ENCODE results near the gene USP24. TPM values are rescaled to one million over a fixed set of nuclear protein-coding genes. Genes with fewer than 3 reads are reported as not detected.
A peak's percentile ranks its signal among the peaks of the same experiment; 100 is the strongest.

Gene USP24
- total and polyA plus RNA-seq, 4 donors: 42.5 to 70.6 (median 46.9) TPM

DNA sequence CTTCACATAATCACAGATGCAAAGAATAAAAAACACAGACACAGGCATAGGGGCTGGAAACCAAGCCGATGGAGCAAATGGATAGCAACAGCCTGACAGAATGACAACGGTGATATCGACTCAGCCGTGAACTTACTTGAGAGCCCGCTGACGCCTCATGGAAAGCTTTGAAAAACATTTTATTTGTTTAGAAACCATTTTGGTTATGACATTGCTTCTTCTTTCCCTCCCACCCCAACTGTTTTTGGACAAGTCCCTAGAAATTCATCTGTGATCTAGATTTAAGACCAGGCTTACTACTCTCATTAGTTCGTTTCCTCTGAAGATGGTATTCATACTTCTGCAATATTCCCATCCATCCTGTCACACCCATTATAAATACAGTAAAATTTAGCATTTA, 130.9 kb downstream of the USP24 start:
- WGBS (ENCODE audit: insufficient coverage): 90% methylated on average over 6 of the region's 7 CpGs
- Histone ChIP-seq H3K9me3 (ENCODE audit: control insufficient read depth, insufficient read depth, low read length) (no peaks in the 10 kb centered on the region), H3K36me3 (ENCODE audit: control insufficient read depth, insufficient read depth, low read length) (peaks cover 22% of the 10 kb centered on the region), H3K4me3 (ENCODE audit: low read depth, low read length) (no peak overlapping the region), H3K27me3 (ENCODE audit: control insufficient read depth, insufficient read depth, low read length) (no peaks in the 10 kb centered on the region), H3K4me1 (ENCODE audit: control insufficient read depth, insufficient read depth, low read length) (no peaks in the 10 kb centered on the region), H3K27ac (ENCODE audit: low read depth, low read length) (no peak overlapping the region)
- DNase-seq (ENCODE audit: low read depth in 4 of 6, low spot score in 6 of 6): peak in 1 of 6 donors; percentile 54

DNA sequence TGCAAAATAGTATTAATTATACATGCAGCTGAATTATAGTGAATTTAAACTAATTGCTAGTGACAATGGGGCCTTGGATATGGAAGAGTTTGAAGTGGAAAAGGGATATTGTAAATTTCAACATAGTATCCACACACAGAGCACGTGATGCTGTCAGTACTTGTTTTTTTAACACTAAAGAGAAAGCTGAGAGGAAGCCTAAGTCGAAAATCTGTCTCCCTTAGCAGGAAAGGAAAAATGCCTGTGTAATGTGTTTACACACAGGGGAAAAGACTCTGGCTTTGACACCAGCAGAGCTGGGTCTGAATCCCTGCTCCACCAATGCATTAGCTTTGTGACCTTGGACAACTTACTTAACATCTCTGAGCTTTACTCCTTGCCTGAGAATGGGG, 133.3 kb downstream of the USP24 start:
- Histone ChIP-seq H3K9me3 (ENCODE audit: control insufficient read depth, insufficient read depth, low read length) (no peaks in the 10 kb centered on the region), H3K27me3 (ENCODE audit: control insufficient read depth, insufficient read depth, low read length) (no peaks in the 10 kb centered on the region), H3K4me1 (ENCODE audit: control insufficient read depth, insufficient read depth, low read length) (peaks cover 4% of the 10 kb centered on the region), H3K4me3 (ENCODE audit: low read depth, low read length) (no peak overlapping the region), H3K27ac (ENCODE audit: low read depth, low read length) (no peak overlapping the region), H3K36me3 (ENCODE audit: control insufficient read depth, insufficient read depth, low read length) (peaks cover 13% of the 10 kb centered on the region)
- peak in 1 of 6 donors; percentile 54 for DNase-seq (ENCODE audit: low read depth in 4 of 6, low spot score in 6 of 6)
- WGBS (ENCODE audit: insufficient coverage): no CpG with 5 or more reads among the region's 2 CpGs

DNA sequence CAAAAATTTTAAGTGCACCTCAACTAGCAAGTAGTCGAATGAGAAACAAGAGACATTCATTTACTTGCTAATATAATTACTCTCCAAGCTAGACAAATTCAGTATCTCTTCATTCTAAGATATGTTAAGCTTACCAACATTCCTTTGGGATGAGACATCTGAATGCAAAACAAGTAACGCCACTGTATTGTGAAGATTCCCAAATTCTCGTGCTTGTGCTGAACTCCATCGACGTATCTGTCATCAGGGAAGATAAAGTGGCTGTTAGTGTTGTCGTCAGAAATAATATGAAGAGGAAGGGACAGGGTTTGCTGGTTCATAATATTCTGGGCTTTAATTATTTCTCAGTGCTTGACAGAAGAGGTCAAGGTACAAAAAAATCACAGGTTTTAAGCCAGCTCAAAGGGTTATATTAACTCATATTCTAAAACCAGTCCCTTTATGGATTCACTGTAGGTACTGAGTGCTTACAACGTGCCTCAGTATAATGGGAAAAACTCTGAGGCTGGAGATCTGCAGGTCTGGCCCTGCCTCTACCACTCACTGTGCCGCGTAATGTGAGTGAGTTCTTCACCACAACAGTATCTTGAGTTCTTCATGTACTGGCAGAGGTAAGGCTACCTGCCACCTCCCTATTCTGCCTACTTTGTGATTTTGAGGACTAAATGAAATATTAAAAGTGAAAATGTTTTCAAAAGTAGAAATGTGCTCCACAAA, 133.8 kb downstream of the USP24 start:
- H3K9me3 ChIP-seq (ENCODE audit: control insufficient read depth, insufficient read depth, low read length): no peaks in the 10 kb centered on the region
- H3K4me3 ChIP-seq (ENCODE audit: low read depth, low read length): no peak overlapping the region
- H3K27ac ChIP-seq (ENCODE audit: low read depth, low read length): no peak overlapping the region
- WGBS (ENCODE audit: insufficient coverage): no CpG with 5 or more reads among the region's 9 CpGs
- peaks cover 4% of the 10 kb centered on the region for H3K4me1 ChIP-seq (ENCODE audit: control insufficient read depth, insufficient read depth, low read length)
- peaks cover 9% of the 10 kb centered on the region for H3K36me3 ChIP-seq (ENCODE audit: control insufficient read depth, insufficient read depth, low read length)
- H3K27me3 ChIP-seq (ENCODE audit: control insufficient read depth, insufficient read depth, low read length): no peaks in the 10 kb centered on the region
- DNase-seq (ENCODE audit: low read depth in 4 of 6, low spot score in 6 of 6): no peak

DNA sequence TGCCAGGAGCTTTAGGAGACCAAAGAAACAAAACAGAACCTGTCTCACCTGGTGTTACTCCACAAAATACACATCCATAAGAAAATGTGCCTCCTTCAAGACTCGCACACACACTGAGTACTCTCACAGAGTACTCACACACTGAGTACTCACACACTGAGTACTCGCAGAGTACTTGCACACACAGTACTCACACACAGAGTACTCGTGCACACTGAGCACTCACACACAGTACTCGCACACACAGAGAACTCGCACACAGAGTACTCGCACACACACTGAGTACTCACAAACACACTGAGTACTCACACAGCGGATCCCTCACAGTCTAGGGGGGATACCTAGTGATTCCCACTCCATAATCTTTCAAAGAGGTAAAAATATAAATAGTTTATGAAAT, 135.5 kb downstream of the USP24 start:
- Histone ChIP-seq H3K27ac (ENCODE audit: low read depth, low read length) (no peak overlapping the region), H3K27me3 (ENCODE audit: control insufficient read depth, insufficient read depth, low read length) (no peaks in the 10 kb centered on the region), H3K9me3 (ENCODE audit: control insufficient read depth, insufficient read depth, low read length) (no peaks in the 10 kb centered on the region), H3K4me1 (ENCODE audit: control insufficient read depth, insufficient read depth, low read length) (peaks cover 4% of the 10 kb centered on the region), H3K36me3 (ENCODE audit: control insufficient read depth, insufficient read depth, low read length) (peaks cover 10% of the 10 kb centered on the region), H3K4me3 (ENCODE audit: low read depth, low read length) (no peak overlapping the region)
- 99% methylated on average over 4 of the region's 7 CpGs for WGBS (ENCODE audit: insufficient coverage)
- DNase-seq (ENCODE audit: low read depth in 4 of 6, low spot score in 6 of 6): no peak

DNA sequence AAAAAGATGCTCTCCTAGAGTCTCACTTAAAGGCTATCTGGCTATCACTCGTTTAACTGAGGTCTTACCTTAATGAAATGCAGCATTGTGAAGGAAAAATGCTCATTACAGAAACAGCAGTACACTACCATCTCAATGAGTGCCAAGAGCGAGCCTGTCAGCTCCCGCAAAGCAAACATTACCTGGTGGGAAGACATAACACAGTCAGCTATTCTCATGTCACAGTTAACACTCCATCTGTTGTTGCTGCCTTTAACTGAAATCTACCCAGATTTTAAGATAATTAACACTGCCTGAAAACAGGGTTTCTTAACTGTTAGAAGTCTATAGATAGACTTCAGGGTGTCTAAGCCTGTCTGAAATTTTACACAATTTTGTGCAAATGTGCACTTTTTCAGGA, 136.7 kb downstream of the USP24 start:
- Histone ChIP-seq H3K4me1 (ENCODE audit: control insufficient read depth, insufficient read depth, low read length) (peaks cover 4% of the 10 kb centered on the region), H3K4me3 (ENCODE audit: low read depth, low read length) (no peak overlapping the region), H3K27me3 (ENCODE audit: control insufficient read depth, insufficient read depth, low read length) (no peaks in the 10 kb centered on the region), H3K36me3 (ENCODE audit: control insufficient read depth, insufficient read depth, low read length) (peaks cover 13% of the 10 kb centered on the region), H3K27ac (ENCODE audit: low read depth, low read length) (no peak overlapping the region), H3K9me3 (ENCODE audit: control insufficient read depth, insufficient read depth, low read length) (no peaks in the 10 kb centered on the region)
- 60% methylated on average over 1 of the region's 3 CpGs for WGBS (ENCODE audit: insufficient coverage)
- peak in 3 of 6 donors; percentile 15 to 89 (median 88) for DNase-seq (ENCODE audit: low read depth in 4 of 6, low spot score in 6 of 6)

DNA sequence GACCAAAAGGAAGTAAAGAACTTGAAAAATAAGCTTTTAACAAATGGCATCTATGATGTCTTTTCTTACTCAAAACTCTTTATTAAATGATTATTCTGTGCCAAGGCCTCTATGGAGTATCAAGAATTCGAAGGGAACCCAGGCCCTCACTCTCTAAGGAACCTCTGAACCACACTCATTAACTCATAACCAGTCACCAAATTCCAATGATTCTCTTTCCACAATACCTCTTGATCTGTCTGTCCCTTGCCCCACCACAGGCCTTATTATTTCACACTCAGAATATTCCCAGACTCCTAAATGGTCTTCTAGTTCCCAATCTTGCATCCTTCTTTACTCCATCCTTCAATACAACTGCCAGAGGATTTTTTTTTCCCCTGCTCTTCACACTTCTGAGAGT, 138.8 kb downstream of the USP24 start:
- 75% methylated on average over 1 of the region's 1 CpG for WGBS (ENCODE audit: insufficient coverage)

DNA sequence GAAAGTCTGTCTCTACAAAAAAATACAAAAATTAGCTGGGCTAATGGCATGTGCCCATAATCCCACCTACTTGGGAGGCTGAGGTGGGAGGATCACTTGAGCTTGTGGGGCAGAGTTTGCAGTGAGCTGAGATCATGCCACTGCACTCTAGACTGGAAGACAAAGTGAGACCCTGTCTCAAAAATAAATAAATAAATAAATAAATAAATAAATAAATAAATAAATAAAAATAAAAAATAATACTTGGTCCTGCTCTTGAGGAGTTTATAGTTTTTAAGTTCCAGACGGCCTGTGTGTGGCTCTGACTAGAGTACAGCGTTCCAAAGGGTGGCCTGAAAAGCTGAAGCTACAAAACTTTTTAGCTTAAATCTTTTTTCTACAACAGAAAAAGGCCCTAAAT, 140.7 kb downstream of the USP24 start:
- H3K4me1 ChIP-seq (ENCODE audit: control insufficient read depth, insufficient read depth, low read length): peaks cover 4% of the 10 kb centered on the region
- WGBS (ENCODE audit: insufficient coverage): no CpG with 5 or more reads among the region's 2 CpGs
- no peaks in the 10 kb centered on the region for H3K9me3 ChIP-seq (ENCODE audit: control insufficient read depth, insufficient read depth, low read length)
- no peaks in the 10 kb centered on the region for H3K27me3 ChIP-seq (ENCODE audit: control insufficient read depth, insufficient read depth, low read length)
- DNase-seq (ENCODE audit: low read depth in 4 of 6, low spot score in 6 of 6): no peak
- H3K4me3 ChIP-seq (ENCODE audit: low read depth, low read length): no peak overlapping the region
- H3K27ac ChIP-seq (ENCODE audit: low read depth, low read length): no peak overlapping the region
- peaks cover 39% of the 10 kb centered on the region for H3K36me3 ChIP-seq (ENCODE audit: control insufficient read depth, insufficient read depth, low read length)

More for the DNA sequence above, 138.8 kb downstream of the USP24 start:
- peaks cover 4% of the 10 kb centered on the region for H3K4me1 ChIP-seq (ENCODE audit: control insufficient read depth, insufficient read depth, low read length)
- no peak overlapping the region for H3K27ac ChIP-seq (ENCODE audit: low read depth, low read length)
- no peaks in the 10 kb centered on the region for H3K27me3 ChIP-seq (ENCODE audit: control insufficient read depth, insufficient read depth, low read length)
- no peak for DNase-seq (ENCODE audit: low read depth in 4 of 6, low spot score in 6 of 6)
- no peaks in the 10 kb centered on the region for H3K9me3 ChIP-seq (ENCODE audit: control insufficient read depth, insufficient read depth, low read length)
- no peak overlapping the region for H3K4me3 ChIP-seq (ENCODE audit: low read depth, low read length)
- H3K36me3 ChIP-seq (ENCODE audit: control insufficient read depth, insufficient read depth, low read length): peaks cover 22% of the 10 kb centered on the region

DNA sequence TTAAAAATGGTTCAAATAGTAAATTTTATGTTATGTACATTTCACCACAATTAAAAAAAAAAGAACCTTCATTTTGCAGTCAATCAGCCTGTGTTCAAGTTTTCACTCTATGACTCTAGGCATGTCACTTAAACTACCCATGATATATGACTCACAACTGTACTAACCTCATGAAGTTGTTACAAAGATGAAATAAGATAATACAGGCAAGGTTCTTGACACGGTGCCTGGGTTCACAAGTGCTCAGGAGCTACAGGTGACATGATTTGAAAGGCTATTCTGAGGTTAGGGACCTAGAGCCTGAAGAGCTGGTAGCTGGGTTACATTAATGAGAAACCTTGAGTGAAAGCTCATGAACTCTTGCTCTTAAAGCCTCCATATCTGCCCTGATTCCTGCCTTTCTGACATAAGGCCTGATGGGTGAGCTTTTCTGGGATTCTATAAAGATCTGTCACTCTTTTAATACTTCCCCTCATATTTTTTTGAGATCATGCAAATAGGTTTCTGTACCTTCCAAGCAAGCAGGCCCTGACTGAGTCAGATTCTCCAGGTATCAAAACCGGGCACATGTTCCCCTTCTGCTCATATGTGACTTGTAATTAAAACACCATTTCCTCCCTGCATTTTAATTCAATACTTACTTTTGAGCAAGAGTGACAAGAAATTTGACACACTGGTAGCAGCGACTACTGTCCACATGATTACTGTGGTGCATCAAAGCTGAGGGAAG, 141.8 kb downstream of the USP24 start:
- 94% methylated on average over 2 of the region's 3 CpGs for WGBS (ENCODE audit: insufficient coverage)

DNA sequence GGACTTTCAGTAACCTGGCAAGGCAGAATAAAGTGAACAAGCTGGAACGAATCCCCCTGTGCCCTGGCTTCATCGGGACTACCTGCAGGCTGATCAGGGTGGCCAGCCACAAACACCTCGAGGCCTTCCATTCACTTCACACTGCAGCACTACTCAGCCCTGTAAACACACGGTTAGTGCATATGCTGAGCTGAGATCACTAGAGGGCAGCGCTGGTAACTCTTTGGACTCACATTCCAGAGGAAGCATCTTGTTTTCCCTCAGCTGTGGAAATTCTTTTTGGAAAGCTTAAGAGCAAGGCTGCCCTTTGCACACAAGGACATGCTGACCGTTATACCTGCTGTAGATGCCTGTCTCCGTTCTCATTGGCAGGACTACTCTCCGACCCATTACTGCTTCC, 143.7 kb downstream of the USP24 start:
- Histone ChIP-seq H3K27ac (ENCODE audit: low read depth, low read length) (no peak overlapping the region), H3K4me3 (ENCODE audit: low read depth, low read length) (no peak overlapping the region), H3K9me3 (ENCODE audit: control insufficient read depth, insufficient read depth, low read length) (no peaks in the 10 kb centered on the region), H3K36me3 (ENCODE audit: control insufficient read depth, insufficient read depth, low read length) (peaks cover 50% of the 10 kb centered on the region), H3K4me1 (ENCODE audit: control insufficient read depth, insufficient read depth, low read length) (peaks cover 8% of the 10 kb centered on the region), H3K27me3 (ENCODE audit: control insufficient read depth, insufficient read depth, low read length) (no peaks in the 10 kb centered on the region)
- DNase-seq (ENCODE audit: low read depth in 4 of 6, low spot score in 6 of 6): peak in 2 of 6 donors; percentile 74 to 84
- WGBS (ENCODE audit: insufficient coverage): 46% methylated on average over 8 of the region's 8 CpGs

More for the DNA sequence above, 141.8 kb downstream of the USP24 start:
- Histone ChIP-seq H3K27ac (ENCODE audit: low read depth, low read length) (no peak overlapping the region), H3K9me3 (ENCODE audit: control insufficient read depth, insufficient read depth, low read length) (no peaks in the 10 kb centered on the region), H3K36me3 (ENCODE audit: control insufficient read depth, insufficient read depth, low read length) (peaks cover 48% of the 10 kb centered on the region), H3K4me3 (ENCODE audit: low read depth, low read length) (no peak overlapping the region), H3K4me1 (ENCODE audit: control insufficient read depth, insufficient read depth, low read length) (no peaks in the 10 kb centered on the region), H3K27me3 (ENCODE audit: control insufficient read depth, insufficient read depth, low read length) (no peaks in the 10 kb centered on the region)
- no peak for DNase-seq (ENCODE audit: low read depth in 4 of 6, low spot score in 6 of 6)
